ENCODE data around the gene FAM13A. TPM values are rescaled to one million over a fixed set of nuclear protein-coding genes. Genes with fewer than 3 reads are reported as not detected.

The FAM13A gene
- total and polyA plus RNA-seq, 2 of the 4 experiments (the other 2 are of a cell fraction), result 13.1 to 22.0 TPM

DNA sequence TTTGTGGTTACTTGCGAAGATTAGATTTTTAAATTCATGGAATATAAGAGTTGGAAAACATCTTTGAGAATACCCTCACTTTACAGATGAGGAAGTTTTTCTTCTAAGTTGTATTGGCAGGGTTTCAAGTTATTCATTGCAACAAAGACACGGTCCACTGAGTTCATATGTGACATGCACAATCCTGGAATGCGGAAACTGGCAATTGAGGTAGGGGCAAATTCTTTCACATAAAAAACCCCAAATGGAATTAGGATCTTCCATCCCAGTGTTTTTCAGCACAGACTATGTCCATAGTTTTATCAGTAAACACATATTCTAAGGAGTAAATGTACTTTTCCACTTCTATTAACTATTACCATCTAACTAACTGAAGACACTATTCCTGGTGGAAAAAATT is 277.6 kb downstream of the FAM13A start:
- no peak overlapping the region for H2BK15ac ChIP-seq (ENCODE audit: low read depth, low read length)
- peak; percentile 23 for DNase-seq
- TF ChIP-seq MXI1 (IDR thresholded peaks at IDR 0.05; ENCODE audit: borderline replicate concordance, low read depth, low read length) (no peak), ELK1 (IDR thresholded peaks at IDR 0.05; ENCODE audit: borderline replicate concordance, low read depth, low read length) (no peak), MAFK (IDR thresholded peaks at IDR 0.05; ENCODE audit: low read depth, low read length) (no peak), POLR2A (IDR thresholded peaks at IDR 0.05; ENCODE audit: low read depth, low read length) (no peak), RCOR1 (IDR thresholded peaks at IDR 0.05; ENCODE audit: insufficient replicate concordance, low read length) (no peak), MAZ (IDR thresholded peaks at IDR 0.05; ENCODE audit: borderline replicate concordance, low read depth, low read length) (no peak), CEBPB (IDR thresholded peaks at IDR 0.05; ENCODE audit: low read depth, low read length) (no peak), NFE2L2 (IDR thresholded peaks at IDR 0.05; ENCODE audit: low read depth, low read length) (no peak), CHD1 (IDR thresholded peaks at IDR 0.05; ENCODE audit: low read depth, low read length) (no peak), RFX5 (IDR thresholded peaks at IDR 0.05; ENCODE audit: low read depth, low read length) (no peak)
- TF ChIP-seq, protein P1, sequence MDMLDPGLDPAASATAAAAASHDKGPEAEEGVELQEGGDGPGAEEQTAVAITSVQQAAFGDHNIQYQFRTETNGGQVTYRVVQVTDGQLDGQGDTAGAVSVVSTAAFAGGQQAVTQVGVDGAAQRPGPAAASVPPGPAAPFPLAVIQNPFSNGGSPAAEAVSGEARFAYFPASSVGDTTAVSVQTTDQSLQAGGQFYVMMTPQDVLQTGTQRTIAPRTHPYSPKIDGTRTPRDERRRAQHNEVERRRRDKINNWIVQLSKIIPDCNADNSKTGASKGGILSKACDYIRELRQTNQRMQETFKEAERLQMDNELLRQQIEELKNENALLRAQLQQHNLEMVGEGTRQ (IDR thresholded peaks at IDR 0.05; ENCODE audit: low read depth, low read length), result no peak
- TF ChIP-seq, protein P2, sequence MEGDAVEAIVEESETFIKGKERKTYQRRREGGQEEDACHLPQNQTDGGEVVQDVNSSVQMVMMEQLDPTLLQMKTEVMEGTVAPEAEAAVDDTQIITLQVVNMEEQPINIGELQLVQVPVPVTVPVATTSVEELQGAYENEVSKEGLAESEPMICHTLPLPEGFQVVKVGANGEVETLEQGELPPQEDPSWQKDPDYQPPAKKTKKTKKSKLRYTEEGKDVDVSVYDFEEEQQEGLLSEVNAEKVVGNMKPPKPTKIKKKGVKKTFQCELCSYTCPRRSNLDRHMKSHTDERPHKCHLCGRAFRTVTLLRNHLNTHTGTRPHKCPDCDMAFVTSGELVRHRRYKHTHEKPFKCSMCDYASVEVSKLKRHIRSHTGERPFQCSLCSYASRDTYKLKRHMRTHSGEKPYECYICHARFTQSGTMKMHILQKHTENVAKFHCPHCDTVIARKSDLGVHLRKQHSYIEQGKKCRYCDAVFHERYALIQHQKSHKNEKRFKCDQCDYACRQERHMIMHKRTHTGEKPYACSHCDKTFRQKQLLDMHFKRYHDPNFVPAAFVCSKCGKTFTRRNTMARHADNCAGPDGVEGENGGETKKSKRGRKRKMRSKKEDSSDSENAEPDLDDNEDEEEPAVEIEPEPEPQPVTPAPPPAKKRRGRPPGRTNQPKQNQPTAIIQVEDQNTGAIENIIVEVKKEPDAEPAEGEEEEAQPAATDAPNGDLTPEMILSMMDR (conservative IDR thresholded peaks at IDR 0.05; ENCODE audit: low read depth, low read length), result no peak
- no peak overlapping the region for H4K8ac ChIP-seq (ENCODE audit: low read depth in 2 of 2, low read length in 2 of 2)
- no peak for ATAC-seq (ENCODE audit: low read depth)
- H3K4me3 ChIP-seq (ENCODE audit: insufficient read depth, low read depth, low read length), result no peak overlapping the region
- no peaks in the 10 kb centered on the region for H3K27me3 ChIP-seq (ENCODE audit: control insufficient read depth, insufficient read depth, low read length)
- no peaks in the 10 kb centered on the region for H4K20me1 ChIP-seq (ENCODE audit: insufficient read depth, low read length)
- no peak overlapping the region for H2BK20ac ChIP-seq (ENCODE audit: low read depth, low read length)
- no peak overlapping the region for H2AK9ac ChIP-seq (replicated peaks; ENCODE audit: low read depth, low read length, poor library complexity)
- H3K18ac ChIP-seq (ENCODE audit: low read depth, low read length), result no peak overlapping the region
- ChIA-PET POLR2A (ENCODE audit: unreplicated experiment) (no interaction called here), CTCF (interaction anchor here (0.5 kb wide), 1 partner anchor 32 kb away, joined by 5 read pairs; no protein-coding TSS in a partner anchor)
- no peak overlapping the region for H4K5ac ChIP-seq (ENCODE audit: low read depth, low read length)
- H3K79me1 ChIP-seq (ENCODE audit: low read depth in 1 of 2, low read length in 2 of 2), result peaks cover 0 to 3% of the 10 kb centered on the region in 2 experiments; a peak in 2 of 4 replicates
- no peak overlapping the region for H2AK5ac ChIP-seq (ENCODE audit: low read depth, low read length)
- no peak overlapping the region for H4K91ac ChIP-seq (ENCODE audit: insufficient read depth, low read depth, low read length)
- no peaks in the 10 kb centered on the region for H3K9me3 ChIP-seq (ENCODE audit: control insufficient read depth, insufficient read depth, low read length)
- H2BK5ac ChIP-seq (ENCODE audit: low read depth, low read length, poor library complexity, severe bottlenecking), result no peak overlapping the region
- no peak overlapping the region for H3K4me2 ChIP-seq (ENCODE audit: low read depth, low read length)
- H3K4me1 ChIP-seq (ENCODE audit: control insufficient read depth, insufficient read depth, low read length), result no peaks in the 10 kb centered on the region
- WGBS, 2 experiments (ENCODE audit: extremely low coverage in 2 of 2, insufficient read length in 1 of 2), result no CpG with 5 or more reads among the region's 3 CpGs
- no TSS peak for BruUV-seq (replicated peaks)
- peaks cover 16% of the 10 kb centered on the region for H3K36me3 ChIP-seq (ENCODE audit: control insufficient read depth, insufficient read depth, low read length)
- no peaks in the 10 kb centered on the region for H3K9me1 ChIP-seq (ENCODE audit: insufficient read depth, low read length)
- in situ Hi-C loops (cut with MboI; ENCODE audit: low sequenced_read_pairs), result no loop called here
- H3K23ac ChIP-seq (ENCODE audit: low read depth, low read length), result no peak overlapping the region
- no peak overlapping the region for H2AFZ ChIP-seq (replicated peaks; ENCODE audit: low read length, poor library complexity)
- H3K9ac ChIP-seq (ENCODE audit: low read depth, low read length), result no peak overlapping the region
- intact Hi-C loops (cut with micrococcal nuclease), result no loop called here
- no peak overlapping the region for H2BK120ac ChIP-seq (ENCODE audit: low read depth, low read length)
- dilution Hi-C loops (cut with HindIII; ENCODE audit: low sequenced_read_pairs, unreplicated experiment), result no loop called here
- no peak overlapping the region for H3K56ac ChIP-seq (ENCODE audit: extremely low read depth, insufficient read depth, low read length)
- no peak overlapping the region for H3K4ac ChIP-seq (ENCODE audit: low read depth, low read length)
- H3K14ac ChIP-seq (replicated peaks; ENCODE audit: low read depth, low read length), result no peak overlapping the region
- H3K27ac ChIP-seq (ENCODE audit: insufficient read depth, low read length), result no peak overlapping the region

All from IMR-90 (cell line).